GM19023 (cell line): ENCODE results near the gene MAP2K3.
"Not testable (repeated sequence)": the region's sequence is repeated elsewhere in the genome, so short reads cannot be mapped to it uniquely, and the experiment has no call there.

Source experiments
- ATAC-seq: cut with Tn5 transposase; IDR thresholded peaks from one replicate; pipeline ENCODE4 v1.9.1; 2021; ENCODE audit warnings: mild to moderate bottlenecking, moderate library complexity; ENCODE audit not compliant: unreplicated experiment

MAP2K3 gene

GRCh38 chr17:21350495-21350894 lies 66.0 kb downstream of the MAP2K3 start:
- not testable (repeated sequence) for ATAC-seq

GRCh38 chr17:21351366-21352065 lies 67.0 kb downstream of the MAP2K3 start:
- ATAC-seq = no peak

DNA sequence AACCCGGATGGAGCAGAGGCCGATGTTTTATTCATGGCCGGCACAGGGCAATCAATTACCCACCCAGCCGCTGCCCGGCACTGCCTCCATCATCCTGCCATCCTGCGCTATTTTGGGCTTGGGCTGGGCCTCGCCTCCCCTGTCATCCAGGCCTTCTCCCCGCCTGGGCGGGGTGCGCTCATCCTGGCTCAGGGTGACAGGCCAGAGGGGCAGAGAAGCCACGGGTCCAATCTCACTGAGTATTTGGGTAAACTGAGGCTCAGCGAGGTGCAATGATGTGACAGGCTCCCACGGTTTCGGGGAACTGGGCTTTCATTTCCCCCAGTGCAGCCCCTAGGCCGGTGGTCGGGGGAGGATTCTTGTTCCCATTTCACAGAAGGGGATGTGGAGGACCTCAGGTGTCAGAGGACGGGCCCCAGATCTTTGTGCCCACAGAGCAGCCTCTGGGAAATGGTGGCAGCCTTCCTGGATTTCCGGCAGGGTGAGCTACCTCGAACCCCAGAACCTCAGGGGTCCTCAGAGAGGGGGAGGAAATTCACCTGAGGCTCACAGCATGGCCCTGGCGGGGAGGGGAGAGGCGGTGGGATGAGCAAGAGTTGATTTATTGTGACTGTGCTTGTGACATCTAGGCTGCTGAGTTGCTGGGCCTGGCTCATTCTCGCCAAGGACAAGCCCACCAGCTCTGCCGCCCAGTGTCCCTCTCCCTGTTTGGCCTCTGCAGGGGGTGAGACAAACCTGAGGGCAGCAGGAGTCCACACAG lies 67.9 kb downstream of the MAP2K3 start:
- ATAC-seq = no peak

DNA sequence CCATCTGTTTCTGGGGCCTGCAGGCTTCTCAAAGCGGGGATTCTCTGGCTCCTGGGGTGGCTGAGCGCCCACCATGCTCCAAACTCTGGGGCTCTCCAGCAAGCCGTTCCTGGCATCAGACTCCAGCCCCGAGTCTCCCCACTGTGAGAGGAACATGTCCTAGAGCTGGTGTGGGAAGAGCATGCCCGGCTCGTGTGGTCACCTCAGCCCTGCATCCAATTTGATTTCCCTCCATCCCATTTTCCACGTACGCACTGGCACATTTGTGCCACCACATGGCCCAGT lies 68.4 kb downstream of the MAP2K3 start:
- no peak for ATAC-seq

- ATAC-seq = no peak
Measured at GRCh38 chr17:21353326-21354010, 69.0 kb downstream of the MAP2K3 start.

DNA sequence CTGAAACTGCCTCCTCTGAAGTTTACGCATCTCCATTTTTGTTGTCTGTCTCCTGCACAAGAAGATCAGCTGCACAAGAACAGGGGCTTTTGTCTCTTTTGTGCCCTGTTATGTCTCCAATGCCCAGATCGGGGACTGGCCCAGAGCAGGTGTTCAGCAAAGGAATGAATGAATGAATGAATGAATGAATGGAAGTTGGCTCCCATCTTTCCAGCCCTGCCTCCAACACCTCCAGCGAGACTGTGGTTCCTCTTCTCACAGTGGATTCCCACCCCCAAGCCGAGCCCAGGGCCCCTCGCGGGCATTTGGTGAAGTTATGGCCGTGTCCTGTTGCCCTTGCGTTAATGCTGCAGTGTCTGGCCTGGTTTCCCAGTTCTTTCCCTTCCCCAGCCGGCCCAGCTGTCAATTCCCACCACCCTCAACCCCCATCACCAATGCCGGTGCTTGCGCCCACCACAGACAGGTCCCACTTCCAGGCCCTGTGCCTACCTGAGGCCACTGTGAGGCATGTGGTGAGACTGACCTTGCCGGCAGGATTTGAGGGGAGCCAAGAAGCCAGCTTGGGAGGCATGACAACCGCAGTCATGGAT lies 70.4 kb downstream of the MAP2K3 start:
- ATAC-seq = no peak

DNA sequence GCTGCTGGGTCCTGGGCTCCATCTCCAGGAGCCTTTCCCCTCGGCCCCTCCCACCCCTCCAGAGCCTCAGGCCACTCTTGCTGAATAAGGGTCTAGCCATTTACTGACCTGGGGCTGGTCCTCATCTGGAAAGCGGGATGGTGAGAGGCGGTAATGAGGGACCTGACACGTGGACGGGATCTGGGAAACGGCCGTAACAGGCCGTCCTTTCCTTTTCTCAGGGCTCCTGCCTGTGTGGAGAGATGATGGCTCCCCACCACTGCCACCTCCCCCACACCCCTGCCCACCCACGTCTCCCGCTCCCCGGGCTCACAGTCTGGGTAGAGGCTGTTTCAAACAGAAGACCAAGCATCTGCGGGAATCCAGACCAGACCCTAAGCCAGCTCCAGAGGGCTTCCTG lies 71.1 kb downstream of the MAP2K3 start:
- no peak for ATAC-seq

GRCh38 chr17:21356537-21357127 lies 72.1 kb downstream of the MAP2K3 start:
- no peak for ATAC-seq

DNA sequence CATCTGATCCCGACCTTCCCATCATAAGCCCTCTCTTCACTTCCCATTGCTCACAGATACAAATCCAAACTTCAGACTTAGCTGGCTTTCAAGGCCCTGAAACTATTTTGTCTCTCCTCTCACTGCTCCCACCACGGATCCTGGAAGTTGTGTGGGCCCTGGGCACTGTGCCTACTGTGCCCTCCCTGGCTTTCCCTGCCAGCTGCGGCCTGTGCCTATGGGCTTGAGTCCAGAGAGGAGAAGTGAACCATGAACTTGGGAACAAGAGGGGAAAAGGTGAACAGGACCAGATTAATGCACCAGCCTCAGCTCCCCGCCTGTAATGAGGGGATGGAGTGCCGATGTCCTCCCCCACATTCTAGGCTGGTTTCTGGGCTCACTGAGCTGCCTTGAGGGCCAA lies 72.8 kb downstream of the MAP2K3 start:
- ATAC-seq = no peak

GRCh38 chr17:21357696-21358656 lies 73.5 kb downstream of the MAP2K3 start:
- ATAC-seq = no peak

GRCh38 chr17:21358682-21359482 lies 74.4 kb downstream of the MAP2K3 start:
- ATAC-seq = no peak

DNA sequence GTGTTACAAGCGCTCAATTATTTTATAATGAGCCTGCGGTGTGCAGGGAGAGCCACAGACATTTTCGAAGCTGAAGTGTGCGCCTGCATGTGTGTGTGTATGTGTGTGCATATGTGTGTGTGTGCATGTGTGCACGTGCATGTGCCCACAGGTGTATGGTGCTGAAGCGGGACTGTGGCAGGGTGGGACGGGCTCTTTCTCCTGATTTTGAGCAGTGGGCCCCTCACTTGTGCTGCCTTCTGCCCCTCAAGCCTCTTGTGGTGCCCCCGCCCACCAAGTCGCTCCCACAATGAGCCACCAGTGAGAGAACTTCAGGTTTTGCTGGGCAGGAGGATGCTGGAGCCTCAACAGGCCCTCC lies 75.0 kb downstream of the MAP2K3 start:
- ATAC-seq = no peak

DNA sequence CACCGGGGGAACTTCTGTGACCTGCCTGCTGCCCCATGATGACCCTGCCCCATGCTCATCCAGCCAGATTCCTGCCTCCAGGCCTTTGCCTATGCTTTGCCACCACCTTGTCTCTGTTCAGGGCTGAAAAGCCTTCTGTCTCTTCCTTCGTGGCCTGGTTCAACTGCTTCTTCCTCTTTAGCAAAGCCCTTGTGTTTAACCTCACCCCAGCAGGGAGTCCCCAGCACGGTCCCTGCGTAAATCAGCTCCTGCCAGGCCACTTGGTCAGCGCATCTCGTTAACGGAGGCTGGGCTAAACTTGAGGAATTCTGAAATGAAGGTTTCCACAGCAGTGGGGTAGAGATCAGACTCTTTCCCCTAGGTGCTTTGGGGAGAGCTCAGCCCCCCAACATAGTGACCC lies 75.5 kb downstream of the MAP2K3 start:
- no peak for ATAC-seq

DNA sequence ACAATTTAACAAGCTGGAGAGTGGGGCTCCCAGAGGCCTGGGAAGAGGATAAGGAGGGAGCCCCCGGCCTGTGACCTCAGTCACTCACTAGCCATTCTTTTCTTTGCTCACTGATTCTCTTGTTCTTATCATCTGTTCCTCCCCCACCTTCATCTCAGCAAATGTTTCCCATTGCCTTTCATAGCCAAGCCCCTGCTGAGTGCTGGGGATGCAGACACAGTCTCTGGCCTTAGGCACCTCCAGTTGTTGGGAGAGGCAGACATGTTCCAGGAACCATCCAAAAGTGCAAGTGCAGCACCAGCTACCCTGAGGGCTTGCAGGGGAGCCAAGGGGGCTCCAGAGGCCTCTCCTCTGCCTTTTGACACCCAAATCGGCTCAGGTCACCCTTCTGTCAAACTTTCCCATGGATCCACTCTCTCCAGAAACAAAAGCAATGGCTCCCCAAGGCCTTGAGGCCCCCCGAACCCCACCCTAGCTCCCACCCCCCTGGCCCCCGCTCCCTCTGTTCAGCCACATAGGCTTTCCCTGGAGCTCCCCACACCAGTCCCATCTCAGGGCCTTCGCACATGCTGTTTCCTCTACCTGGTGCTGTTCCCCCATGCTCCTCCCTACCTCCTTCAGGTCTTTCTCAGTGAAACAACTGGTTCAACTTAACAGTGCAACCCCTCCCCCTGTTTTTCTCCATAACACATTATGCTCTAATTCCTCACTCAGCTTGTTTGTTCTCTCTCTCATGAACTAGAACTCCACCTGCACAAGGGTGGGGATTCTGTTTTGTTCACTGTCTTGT lies 76.7 kb downstream of the MAP2K3 start:
- ATAC-seq = no peak

DNA sequence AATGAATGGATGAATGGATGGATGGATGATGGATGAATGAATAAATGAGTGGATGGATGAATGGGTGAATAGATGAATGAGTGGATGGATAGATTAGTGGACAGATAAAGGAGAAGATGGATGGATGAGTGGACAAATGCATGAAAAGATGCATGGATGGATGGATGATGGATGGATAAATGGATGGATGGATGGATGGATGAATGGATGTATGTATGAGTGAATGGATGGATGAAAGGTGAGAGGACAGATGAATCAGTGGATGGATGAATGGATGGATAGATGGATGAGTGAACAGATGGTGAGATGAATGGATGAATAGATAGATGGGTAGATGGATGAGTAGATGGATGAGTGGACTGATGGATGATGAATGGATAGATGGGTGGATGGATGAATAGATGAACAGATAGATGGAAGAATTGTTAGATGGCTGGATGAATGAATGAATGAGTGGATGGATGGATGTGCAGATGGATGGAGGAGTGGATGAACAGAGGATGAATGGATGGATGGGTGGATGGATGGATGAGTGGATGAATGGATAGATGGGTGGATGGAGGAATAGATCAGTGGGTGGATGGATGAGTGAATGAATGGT lies 77.9 kb downstream of the MAP2K3 start:
- ATAC-seq = no peak

- ATAC-seq = no peak
Measured at GRCh38 chr17:21363776-21364642, 79.5 kb downstream of the MAP2K3 start.
